GM10266 (cell line): ENCODE results near the gene CALB2.
"Not testable (repeated sequence)": the region's sequence is repeated elsewhere in the genome, so short reads cannot be mapped to it uniquely, and the experiment has no call there.

ENCODE experiments used
- DNase-seq: peaks from one replicate; pipeline ENCODE4 v3.0.0; 2012; ENCODE audit errors: extremely low spot score
- CTCF ChIP-seq: IDR thresholded peaks from 2 replicates; pipeline ENCODE4 v1.5.1; 2012; ENCODE audit warnings: mild to moderate bottlenecking, low read depth; ENCODE audit not compliant: control insufficient read depth, insufficient read depth; ENCODE audit errors: missing control alignments

CALB2 gene

GRCh38 chr16:71358464-71358998, at the start of gene CALB2:
Gene CALB2 (plus strand): TSS chr16:71358723. CDS start chr16:71358793, 70 bp downstream.
- DNase-seq = peak; percentile 87
- TF ChIP-seq CTCF = peak; percentile 99

- DNase-seq = no peak
- TF ChIP-seq CTCF = peak; percentile 86
These were observed 46.9 kb upstream of the CALB2 start for GRCh38 chr16:71311553-71312158.

- DNase-seq = not testable (repeated sequence)
These were observed 44.9 kb upstream of the CALB2 start for GRCh38 chr16:71313591-71313990.

GRCh38 chr16:71315269-71315668, 43.3 kb upstream of the CALB2 start:
- TF ChIP-seq CTCF = no peak
- no peak for DNase-seq

GRCh38 chr16:71319999-71320398, 38.5 kb upstream of the CALB2 start:
- no peak for TF ChIP-seq CTCF
- DNase-seq = no peak

GRCh38 chr16:71327720-71328119, 30.8 kb upstream of the CALB2 start:
- DNase-seq = no peak
- TF ChIP-seq CTCF = no peak

GRCh38 chr16:71328151-71328550, 30.4 kb upstream of the CALB2 start:
- DNase-seq = no peak
- TF ChIP-seq CTCF = no peak

- TF ChIP-seq CTCF = no peak
- DNase-seq = no peak
These were observed 20.9 kb upstream of the CALB2 start for GRCh38 chr16:71337631-71338030.
